HG02571 (cell line): ENCODE results near the gene ATP12A.

Experiments used
- ATAC-seq: cut with Tn5 transposase; IDR thresholded peaks from one replicate; pipeline ENCODE4 v1.9.1; 2021; ENCODE audit warnings: mild to moderate bottlenecking, moderate library complexity; ENCODE audit not compliant: unreplicated experiment

The ATP12A gene

DNA sequence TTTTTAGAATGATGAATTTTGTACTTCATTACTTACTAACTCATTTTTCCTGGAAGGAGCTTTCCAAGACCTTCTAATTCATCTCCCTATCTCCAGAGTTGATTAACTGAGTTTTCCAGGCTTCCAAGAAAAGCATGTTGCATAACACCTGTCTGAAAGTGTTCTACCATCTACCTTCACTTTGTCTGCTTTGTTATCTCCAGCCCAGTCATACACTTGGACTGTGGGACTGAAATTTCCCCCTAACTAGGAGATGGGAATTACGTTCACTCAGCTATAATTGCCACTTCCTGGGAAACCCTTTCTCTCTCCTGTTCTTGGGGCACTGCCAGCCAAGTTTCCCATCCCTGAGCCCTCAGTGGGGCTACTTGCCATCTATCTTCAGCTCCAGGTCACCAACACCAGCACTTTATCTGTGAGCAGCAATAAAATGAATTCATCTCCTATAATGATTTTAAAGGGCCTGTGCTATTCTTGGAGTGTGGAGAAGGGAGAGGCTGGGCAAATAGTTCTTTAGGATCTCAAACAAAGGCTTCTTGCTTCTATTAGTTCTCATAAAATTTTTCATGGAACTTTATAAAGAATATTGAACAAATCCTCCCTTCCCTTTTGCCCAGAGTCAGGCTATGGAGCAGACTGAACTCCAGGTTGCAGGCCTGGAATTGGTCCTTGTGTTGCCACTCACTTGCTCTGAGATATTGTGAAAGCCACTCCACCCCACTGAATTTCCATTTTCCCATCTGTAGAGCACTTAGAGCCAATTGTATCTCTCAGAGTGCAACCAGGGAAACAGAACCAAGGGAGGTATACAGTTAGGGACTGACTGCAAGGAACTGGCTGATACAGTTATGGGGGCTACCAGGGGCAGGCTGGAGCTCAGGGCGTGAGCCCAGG is 17.8 kb upstream of the ATP12A start:
- ATAC-seq = no peak

DNA sequence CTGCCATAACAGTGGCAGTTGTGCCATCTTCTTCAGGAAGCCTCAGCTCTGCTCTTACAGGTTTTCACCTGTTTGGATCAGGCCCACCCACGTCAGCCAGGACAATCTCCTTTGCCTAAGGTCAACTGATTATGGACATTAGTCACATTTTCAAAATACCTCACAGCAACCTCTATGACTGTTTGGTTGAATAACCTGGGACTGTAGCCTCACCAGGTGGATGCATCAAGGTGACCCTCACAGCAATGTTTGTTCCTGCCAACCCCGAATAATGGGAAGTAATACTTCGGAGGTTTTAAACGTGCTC is 17.2 kb upstream of the ATP12A start:
- ATAC-seq = no peak

DNA sequence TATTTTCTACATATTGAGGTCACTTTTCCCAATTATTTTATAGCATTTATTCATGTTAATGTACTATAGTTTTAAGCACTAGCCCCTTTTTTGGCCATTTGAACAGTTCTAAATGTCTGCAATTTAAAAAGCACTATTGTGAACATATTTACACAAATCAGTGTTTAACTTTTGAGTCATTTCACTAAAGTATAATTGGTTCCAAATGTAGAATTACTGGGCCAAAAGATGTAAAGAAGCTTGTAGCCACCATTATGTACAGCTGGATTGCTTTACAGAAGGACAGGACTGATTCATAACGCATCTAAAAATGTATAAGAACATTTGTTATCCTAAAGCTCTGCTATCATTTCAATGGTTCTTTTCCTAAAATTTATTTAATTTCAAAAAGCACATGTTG is 16.6 kb upstream of the ATP12A start:
- no peak for ATAC-seq

DNA sequence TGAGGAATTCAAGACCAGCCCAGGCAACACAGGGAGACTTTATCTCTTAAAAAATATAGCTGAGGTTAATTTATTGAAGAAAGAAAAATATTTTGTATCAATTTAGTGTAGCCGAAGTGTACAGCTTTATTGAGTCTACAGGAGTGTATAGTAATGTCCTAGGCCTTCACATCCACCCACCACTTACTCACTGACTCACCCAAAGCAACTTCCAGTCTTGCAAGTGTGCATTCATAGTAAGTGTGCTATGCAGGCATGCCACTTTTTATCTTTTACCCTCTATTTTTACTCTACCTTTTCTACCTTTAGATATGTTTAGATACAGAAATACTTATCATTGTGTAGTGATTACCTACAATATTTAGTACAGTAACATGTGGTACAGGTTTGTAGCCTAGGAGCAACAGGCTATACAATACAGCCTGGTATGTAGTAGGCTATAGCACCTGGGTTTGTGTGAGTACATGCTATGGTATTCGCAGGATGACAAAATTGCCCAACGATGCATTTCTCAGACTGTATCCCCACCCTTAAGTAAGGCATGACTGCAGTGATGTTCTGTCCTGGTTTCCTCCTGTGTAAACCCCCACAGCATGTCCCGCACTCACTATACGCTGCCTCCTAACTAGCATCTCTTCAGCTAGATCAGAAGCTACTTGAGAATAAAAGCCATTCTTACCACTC is 15.3 kb upstream of the ATP12A start:
- ATAC-seq = no peak

DNA sequence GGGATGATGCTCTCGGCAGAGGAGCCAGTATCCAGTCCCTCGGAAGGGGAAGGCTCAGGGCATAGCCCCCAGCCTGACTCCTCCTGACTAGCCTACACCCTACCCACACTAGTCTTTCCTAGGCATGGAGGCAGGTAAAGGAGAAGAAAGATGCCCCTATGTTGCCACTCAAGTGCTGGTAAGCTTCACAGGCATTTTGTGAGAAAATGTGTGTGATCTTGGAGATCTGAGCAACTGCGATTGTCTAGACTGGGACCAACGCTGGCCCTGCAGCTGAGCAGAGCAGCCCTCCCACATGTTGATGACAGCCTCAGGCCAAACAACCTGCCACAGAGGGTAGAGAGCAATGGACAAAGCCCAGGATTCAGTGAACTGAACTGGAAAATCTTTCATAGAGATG is 11.7 kb upstream of the ATP12A start:
- no peak for ATAC-seq

DNA sequence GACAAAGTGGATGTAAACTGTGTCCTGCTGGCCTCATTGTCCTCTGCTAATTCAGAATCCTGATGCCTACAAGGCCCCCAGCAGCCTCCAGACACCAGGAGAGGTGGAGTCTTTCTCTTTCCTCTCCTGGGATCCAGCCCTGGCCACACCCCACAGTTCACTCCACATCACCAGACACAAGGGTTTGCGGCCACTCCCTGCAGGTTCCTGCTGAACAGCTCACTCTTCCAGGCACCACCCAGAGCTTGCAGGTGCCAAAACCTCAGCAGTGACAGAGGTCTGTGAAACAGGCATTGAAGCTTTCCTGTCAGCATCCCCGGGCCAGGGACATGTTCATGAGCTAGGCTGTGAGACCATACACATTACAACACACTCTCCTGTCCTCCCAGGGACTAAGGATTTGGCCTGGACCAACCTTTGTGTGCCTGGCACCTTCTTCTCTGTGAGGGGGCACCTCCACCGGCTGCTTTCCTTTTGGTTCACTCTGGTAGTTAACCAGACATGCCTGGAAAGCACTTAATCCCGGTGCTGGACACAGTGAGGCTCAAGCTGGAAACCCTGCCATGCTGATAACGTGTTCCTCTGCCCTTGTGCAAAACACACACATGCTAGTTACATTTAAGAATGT is 11.1 kb upstream of the ATP12A start:
- ATAC-seq = no peak

DNA sequence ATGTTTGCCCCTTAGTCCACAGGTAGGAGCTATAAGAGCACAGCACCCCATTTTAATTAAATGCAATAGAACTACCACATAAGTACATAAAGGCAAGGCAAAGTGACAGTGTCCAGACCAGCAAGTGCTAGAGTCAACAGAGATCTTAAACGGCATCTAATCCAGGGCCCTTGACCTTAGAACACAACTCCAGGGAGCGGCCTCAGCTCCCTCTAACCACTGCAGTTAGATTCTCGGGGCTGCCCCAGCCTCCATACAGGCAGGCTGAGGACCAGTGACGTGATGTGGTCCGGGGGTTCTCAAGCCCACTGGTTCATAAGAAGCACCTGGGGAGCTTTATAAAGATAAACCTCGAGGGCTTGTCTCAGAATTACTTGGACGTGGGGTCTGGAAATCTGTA is 10.0 kb upstream of the ATP12A start:
- no peak for ATAC-seq

DNA sequence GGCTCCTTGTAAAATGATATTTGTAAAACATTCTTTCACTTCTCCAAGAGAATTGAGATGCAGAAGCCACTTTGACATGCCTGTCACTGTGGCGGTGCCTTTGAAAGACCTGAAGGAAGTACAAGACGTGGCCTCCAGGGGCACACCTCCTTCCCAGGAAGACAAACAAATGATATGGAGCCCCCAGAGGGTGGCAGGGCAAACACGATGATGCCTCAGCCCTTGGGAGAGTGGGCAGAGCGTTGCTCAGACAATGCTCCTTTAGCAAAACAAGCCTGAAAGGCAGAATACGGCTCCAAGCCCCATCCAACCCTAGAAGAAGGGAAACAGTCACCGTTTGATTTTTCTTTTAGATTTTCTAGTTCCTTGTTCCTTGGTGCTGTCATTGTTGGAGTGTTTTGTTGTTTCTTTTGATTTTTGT is 9.2 kb upstream of the ATP12A start:
- ATAC-seq = no peak

DNA sequence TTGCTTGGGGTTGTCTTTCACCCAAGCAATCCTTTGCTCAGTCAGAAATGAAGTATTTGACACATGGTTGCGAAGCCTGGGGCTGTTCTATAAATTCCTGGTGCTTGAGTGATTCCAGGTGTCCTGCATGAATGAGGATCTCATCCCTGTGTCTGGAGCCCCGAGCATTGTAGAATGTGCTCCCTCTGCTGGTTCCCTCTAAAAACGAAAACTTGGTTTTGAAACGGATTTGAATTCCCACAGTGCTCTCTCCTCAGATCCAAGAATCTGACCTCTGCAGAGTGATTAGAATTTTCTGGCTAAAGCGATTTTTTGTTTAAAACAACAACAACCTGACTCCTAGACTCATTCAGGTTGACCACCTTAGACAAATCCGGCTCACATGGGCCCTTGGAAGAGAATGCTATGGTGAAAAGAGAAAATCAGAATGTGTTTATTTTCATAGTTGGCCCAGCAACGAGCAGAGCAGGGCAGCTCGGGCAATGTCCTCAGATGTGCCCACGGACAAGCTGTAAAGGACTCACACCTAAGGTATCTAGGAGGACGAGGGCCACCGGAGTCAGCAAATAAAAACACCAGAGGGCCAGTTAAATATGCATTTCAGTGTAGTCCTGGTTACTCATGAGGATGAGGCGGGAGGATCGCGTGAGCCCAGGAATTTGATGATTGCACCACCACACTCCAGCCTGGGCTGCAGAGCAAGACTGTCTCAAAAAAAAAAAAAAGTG is 8.7 kb upstream of the ATP12A start:
- ATAC-seq = no peak

DNA sequence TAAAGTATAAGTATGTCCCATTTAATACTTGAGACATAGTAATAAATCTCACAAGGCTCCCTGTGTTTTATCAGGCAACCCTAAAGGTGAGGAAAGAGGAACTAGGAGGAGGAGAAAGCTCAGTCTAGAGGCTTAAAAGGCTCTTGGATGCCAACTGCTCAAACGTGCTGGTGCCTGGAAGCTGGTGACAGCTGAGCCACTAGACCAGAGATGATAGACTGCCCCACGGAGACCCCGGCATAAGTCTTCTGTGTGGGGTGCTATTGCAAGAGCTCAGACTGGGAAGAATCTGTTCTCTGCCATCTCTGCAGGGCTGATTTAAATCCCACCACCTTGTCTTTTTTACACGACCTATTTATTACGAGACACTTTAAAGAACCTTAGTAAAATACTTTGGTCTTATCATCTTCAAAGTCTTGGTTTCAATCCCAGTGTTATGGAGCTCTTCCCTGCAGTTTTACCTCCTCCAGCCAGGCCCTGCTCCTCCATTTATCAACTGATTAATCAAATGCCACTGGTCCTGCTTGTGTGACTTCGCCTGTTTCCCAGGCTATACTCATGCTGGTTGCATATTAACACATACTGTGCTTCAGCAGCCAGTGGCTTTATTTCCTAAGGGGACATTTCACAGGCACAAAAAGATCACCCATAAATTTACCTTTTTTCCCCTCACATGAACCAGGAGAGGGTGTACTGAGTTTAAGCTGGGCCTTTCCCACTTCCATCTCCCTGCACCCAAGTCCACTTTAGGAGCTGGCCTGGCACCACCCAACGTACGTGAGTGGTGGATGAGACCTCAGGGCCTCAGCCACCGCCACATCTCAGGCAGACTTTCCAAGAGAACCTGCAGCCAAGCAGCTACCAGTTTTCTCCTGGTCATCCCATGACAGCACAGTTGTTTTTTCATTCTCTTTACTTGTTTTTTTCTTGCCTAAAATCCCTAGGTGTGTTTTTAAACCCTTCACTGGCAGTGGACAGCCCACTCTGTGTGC is 7.8 kb upstream of the ATP12A start:
- no peak for ATAC-seq

DNA sequence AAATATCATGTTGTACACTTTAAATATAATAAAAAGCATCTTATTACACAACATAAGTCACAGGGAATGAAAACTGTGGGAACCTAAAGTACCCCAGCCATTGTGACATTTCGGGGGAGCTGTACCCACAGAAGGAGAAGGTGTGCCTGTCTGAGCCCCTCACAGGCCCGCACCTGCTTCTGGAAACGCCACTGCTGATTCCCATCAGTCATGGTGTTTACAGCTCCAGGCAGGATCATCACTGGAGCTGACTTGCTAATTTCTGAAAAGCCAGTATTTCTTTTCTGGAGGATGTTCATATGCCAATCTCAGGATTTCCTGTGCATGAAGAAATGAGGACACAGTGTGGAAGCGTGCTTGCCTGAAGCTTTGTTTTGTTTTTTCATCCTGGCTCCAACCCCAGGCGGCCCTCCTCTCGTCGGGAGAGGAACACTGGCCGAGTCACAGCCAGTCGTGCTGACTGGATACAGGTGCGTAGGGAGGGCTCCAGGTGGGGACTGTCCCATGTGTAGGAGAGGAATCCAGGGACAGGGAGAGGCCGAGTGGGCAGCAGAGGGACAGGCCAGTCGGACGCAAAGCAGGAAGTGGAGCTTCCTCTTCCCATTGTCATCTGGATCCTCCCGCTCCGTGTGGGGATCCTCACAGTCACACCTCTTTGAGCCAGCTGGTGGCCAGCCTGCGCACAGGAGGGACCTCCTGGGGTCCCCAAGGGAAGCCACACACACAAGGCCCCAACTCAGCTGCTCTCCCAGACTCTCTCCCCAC is 4.2 kb upstream of the ATP12A start:
- ATAC-seq = no peak

DNA sequence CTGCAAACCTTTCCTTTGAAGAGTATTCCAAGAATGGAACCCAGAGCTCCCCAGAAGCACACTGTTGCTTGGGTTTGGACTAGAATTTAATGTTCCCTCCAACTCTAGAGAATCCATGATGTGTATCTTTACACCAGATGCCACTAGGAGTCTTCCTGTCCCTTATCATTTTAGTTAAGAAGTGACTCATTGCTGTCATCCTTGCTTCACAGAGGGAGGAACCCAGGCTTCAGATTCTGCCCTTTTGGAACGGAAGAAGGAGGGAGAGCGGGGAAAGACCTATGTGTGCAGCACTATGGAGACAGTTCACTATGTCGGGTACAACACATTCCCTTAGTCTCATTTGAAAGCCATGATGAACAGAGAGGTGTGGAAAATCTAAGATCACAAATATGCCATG is 2.1 kb upstream of the ATP12A start:
- ATAC-seq = no peak

DNA sequence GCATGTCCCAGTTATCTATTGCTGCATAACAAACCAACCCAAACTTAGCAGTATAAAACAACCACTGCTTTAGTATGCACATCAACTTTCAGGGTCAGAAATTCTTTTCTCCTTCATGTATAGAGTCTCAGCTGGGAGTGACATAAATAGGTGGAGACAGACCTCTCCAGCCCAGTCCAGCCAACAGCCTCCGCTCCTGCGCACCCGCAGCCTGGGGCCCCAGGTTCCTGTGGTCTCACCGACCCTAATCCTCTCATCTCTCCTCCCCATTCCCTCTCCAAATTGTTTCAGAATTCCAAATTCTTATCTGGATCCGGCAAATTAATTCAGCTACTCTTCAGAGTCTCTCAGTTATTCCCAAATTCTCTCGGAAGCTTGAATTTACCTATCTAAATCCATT is 522 bp upstream of the ATP12A start:
- no peak for ATAC-seq

DNA sequence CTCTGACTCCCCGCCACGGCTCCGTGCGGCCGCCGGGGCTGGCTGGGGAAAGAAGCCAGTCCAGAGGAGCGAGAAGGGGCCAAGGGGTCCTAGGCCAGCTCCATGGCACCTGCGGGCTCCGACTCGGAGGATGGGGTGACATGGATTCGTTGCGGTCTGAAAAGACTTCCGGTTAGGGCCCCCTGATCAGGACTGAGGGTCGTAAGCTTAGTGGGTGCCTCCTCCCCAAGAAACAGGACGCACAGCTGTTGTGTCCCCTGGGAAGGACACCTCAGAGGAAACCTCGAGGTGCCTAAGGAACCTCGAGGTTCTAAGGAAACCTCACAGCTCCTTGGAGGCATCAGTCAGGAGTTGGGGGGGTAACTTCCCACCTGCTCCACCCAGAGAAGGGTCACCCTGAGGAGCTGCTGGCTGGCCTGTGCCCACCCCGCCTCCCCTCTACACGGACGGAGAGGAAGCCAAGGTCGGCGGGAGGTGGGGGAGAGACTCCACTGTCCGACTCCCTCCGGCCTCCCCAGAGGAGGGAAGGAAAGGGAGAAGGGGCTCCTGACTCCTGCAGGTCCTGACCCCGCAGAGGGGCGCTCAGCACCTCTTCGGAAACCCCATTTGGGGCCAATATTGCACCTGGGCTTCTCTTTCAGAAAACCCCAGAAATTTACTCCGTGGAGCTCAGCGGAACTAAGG is 855 bp downstream of the ATP12A start:
- no peak for ATAC-seq

DNA sequence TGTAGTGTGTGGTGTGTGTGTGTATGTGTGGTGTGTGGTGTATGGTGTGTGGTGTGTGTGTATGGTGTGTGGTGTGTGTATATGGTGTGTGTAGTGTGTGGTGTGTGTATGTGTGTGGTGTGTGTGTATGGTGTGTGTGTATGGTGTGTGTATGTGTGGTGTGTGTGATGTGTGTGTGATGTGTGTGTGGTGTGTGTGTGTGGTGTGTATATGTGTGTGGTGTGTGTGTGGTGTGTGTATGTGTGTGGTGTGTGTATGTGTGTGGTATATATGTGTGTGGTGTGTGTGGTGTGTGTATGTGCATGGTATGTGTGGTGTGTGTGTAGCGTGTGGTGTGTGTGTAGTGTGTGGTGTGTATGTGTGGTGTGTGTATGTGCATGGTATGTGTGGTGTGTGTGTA is 1.7 kb downstream of the ATP12A start:
- ATAC-seq = no peak

DNA sequence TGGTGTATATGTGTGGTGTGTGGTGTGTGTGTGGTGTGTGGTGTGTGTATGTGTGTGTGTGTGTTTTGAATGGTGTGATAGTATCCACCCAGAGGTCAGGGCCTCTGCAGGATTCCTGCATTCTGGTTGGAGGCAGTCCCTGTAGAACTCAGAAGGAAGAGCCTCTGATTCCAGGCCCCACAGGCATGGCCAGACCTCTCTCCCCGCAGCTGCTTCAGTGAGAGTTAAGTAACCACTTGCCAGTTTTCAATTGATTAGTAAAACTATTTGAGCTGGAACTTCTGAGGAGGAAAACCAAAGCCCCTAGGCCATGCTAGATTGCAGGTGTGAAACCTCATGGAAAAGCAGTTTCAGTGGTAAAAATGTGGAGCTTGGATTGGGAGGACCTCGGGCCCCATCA is 2.1 kb downstream of the ATP12A start:
- no peak for ATAC-seq

DNA sequence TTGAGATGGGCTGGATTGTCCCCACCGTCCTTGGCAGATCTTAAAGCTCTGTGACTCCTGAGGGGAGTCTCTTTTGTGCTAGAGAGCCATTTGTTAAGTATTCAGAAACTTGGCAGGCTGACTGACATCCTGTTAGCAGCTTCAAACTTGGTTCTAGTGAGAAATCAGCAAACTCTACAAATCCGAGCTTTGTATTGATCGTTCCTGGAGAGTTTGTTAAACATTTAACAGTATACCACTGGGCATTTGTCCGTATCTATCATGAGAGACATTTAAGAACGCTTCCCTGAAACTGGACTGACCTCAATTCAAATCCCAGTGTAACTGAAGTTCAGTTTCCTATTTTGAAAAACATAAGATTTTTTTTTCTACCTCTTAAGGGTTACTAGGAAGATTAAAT is 3.1 kb downstream of the ATP12A start:
- ATAC-seq = no peak

DNA sequence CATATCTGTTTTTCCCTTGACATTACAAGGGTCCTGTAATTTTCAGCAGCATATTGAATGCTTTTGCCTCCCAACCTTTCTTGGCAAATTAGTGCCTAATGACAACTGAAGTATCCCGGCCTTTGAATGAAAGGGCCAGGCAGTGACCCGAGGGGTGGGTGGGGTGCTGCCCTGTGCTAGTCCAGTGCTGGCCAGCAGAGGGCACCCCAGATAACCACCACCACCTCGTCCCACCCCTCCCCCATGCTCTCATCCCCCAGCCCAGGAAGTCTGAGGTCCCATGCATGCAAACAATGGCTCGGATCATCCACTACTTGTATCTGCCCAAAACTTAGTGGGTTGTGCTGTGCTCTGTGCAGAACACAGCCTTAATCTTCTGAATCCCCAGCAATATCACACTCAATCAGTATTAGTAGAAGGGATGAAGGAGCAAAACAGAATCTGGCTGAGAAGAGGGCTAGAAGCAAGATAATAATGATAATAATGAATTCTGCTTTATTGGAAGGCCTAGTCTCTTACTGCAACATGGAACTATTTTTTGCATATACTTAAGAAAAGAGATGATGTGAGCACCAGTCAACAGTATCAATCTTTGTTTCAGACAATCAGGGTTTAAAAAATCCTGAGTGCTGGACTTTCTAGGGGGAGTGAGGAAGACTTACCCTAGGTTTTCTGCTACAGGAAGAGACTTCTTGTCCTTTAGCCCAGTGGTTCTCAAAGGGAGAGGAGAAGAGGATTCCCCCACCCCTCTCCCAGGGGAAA is 3.8 kb downstream of the ATP12A start:
- ATAC-seq = no peak
